Adrenal gland (tissue), 5 donors: ENCODE measurements around the gene LMF1.

Experiments
- CTCF ChIP-seq, 6 experiments: fragments of 450-650 bp in 4 of 6; fragments of 200-600 bp in 2 of 6; sonication (generic) in 1 of 6; IDR thresholded peaks; 1 replicate in 5 of 6; 2 replicates in 1 of 6; pipeline versions ENCODE4 v1.5.1 to v1.8.0; 2016 to 2021; ENCODE audit warnings: antibody characterized with exemption in 6 of 6, mild to moderate bottlenecking in 2 of 6, moderate library complexity in 1 of 6
- POLR2A ChIP-seq, 2 donors: fragments of 450-650 bp; IDR thresholded peaks; one replicate each; pipeline ENCODE4 v1.6.1; 2017; ENCODE audit warnings: antibody characterized with exemption in 2 of 2, mild to moderate bottlenecking in 2 of 2, moderate library complexity in 1 of 2
- donor health status: DM: no; HTN: no; CAD: no.

DNA sequence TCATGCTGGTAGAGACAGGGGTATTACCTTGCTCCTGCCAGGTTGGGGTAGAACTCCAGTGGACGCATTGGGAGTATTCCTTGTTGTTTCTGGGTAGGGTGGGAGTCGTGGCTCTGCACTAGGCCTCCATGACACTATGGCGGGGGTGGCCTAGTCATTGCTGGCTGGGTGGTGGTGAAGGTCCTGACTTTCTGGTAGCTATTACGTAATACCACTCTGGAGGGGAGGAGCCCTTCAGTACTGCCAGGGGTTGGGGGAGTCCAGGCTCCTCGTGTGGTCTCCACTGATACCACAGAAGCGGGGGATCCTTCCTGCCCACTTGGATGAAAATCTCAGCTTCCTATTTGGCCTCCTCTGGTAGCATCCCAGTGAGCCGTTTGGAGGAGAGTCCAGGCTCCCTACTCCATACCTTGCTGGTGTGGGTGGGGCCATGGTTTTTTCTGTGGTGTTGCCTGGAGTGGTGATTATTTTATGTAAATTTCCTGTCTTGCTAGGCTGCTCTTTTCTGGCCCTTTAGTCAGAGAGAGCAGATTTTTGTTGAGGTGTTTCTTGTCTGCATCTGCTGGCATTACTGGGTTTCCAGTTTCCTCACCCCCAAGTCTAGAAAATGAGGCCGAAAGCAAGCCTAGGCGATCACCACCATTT is 104.4 kb downstream of the LMF1 start:
- TF ChIP-seq CTCF (IDR thresholded peaks at IDR 0.05) (no peak), POLR2A (IDR thresholded peaks at IDR 0.05) (no peak)
